Activated CD8-positive, alpha-beta T cell treated with anti-CD3 and anti-CD28 coated beads for 36 hours (primary cell): ENCODE results near the gene ZSWIM4. TPM values are rescaled to one million over a fixed set of nuclear protein-coding genes. Genes with fewer than 3 reads are reported as not detected.

Experiments used
- ATAC-seq: fragments of 200-7000 bp; cut with Tn5 transposase; one replicate; pipeline ENCODE4 v1.10.0; 2021; ENCODE audit warnings: mild to moderate bottlenecking, moderate library complexity
- CTCF ChIA-PET: fragments of 350-600 bp; sonication (Branson Sonifier 250); formaldehyde crosslinking; loops from one replicate; lab custom pipeline; 2021; ENCODE audit warnings: antibody characterized with exemption; lab: Charles Lee
- POLR2A ChIA-PET: fragments of 350-600 bp; sonication (Branson Sonifier 250); formaldehyde crosslinking; loops from one replicate; lab custom pipeline; 2021; ENCODE audit warnings: antibody characterized with exemption; lab: Charles Lee
- DNase-seq: peaks from one replicate; pipeline ENCODE4 v3.0.0-alpha.2; 2020
- H3K27ac Mint-ChIP-seq: one replicate; pipeline ENCODE4 v1.8.0; 2021; ENCODE audit warnings: mild to moderate bottlenecking, mixed read lengths
- H3K27me3 Mint-ChIP-seq: one replicate; pipeline ENCODE4 v1.8.0; 2021; ENCODE audit warnings: mixed read lengths
- H3K36me3 Mint-ChIP-seq: one replicate; pipeline ENCODE4 v1.8.0; 2021; ENCODE audit warnings: low read depth, mixed read lengths
- H3K4me1 Mint-ChIP-seq: one replicate; pipeline ENCODE4 v1.8.0; 2021; ENCODE audit warnings: low read depth, mixed read lengths
- H3K4me3 Mint-ChIP-seq: one replicate; pipeline ENCODE4 v1.8.0; 2021; ENCODE audit warnings: mild to moderate bottlenecking, moderate library complexity, mixed read lengths
- H3K9me3 Mint-ChIP-seq: one replicate; pipeline ENCODE4 v1.8.0; 2021; ENCODE audit warnings: mixed read lengths
- CTCF ChIP-seq: fragments of 200-600 bp; IDR thresholded peaks from one replicate; pipeline ENCODE4 v1.8.0; 2022; ENCODE audit warnings: antibody characterized with exemption, mild to moderate bottlenecking
- intact Hi-C: fragments of 100-400 bp; cut with micrococcal nuclease; formaldehyde crosslinking; loops from one replicate; pipeline ENCODE4 v1.10.0; 2022
- total RNA-seq, 2 experiments: library from RNA; stranded (reverse); gene quantifications; one replicate each; pipeline ENCODE4 v1.2.3, GENCODE V29; 2021

Gene ZSWIM4
- total RNA-seq, 2 experiments from 2014 or later = 6.6 to 6.8 TPM

- ATAC-seq = peak; percentile 88
- peaks cover 11% of the 10 kb centered on the region for H3K27me3 Mint-ChIP-seq
- intact Hi-C loops = no loop called here
- CTCF ChIA-PET = interaction anchor here (0.7 to 1.7 kb wide), 6 partner anchors 10 to 243 kb away, joined by 3 to 6 read pairs (median 4); partner anchors contain the start of gene MISP3
- POLR2A ChIA-PET = interaction anchor here (0.9 to 1.2 kb wide), 2 partner anchors 9 to 93 kb away, joined by 3 read pairs; no protein-coding TSS in a partner anchor
- H3K36me3 Mint-ChIP-seq = no peaks in the 10 kb centered on the region
- peaks cover 17% of the 10 kb centered on the region for H3K4me1 Mint-ChIP-seq
- no peak for TF ChIP-seq CTCF
- peak; percentile 63 for DNase-seq
- H3K4me3 Mint-ChIP-seq = peak overlapping the region; percentile 61
- H3K9me3 Mint-ChIP-seq = no peaks in the 10 kb centered on the region
- peak overlapping the region; percentile 38 for H3K27ac Mint-ChIP-seq
These were observed 77.6 kb downstream of the ZSWIM4 start for GRCh38 chr19:13872695-13873389.

- Mint-ChIP-seq H3K4me1 (peaks cover 12% of the 10 kb centered on the region), H3K36me3 (no peaks in the 10 kb centered on the region), H3K4me3 (no peak overlapping the region), H3K27ac (no peak overlapping the region), H3K27me3 (peaks cover 7% of the 10 kb centered on the region), H3K9me3 (no peaks in the 10 kb centered on the region)
- DNase-seq (no peak), ATAC-seq (no peak)
- CTCF ChIA-PET = interaction anchor here (1.3 kb wide), 1 partner anchor 8 kb away, joined by 3 read pairs; no protein-coding TSS in a partner anchor
- POLR2A ChIA-PET = interaction anchor here (1.2 kb wide), 1 partner anchor 10 kb away, joined by 3 read pairs; no protein-coding TSS in a partner anchor
- no peak for TF ChIP-seq CTCF
- intact Hi-C loops = no loop called here
These were observed 78.7 kb downstream of the ZSWIM4 start for GRCh38 chr19:13873834-13874515.

- no peaks in the 10 kb centered on the region for H3K36me3 Mint-ChIP-seq
- intact Hi-C loops = no loop called here
- DNase-seq (no peak), ATAC-seq (no peak)
- no peak for TF ChIP-seq CTCF
- H3K4me3 Mint-ChIP-seq = no peak overlapping the region
- peaks cover 12% of the 10 kb centered on the region for H3K4me1 Mint-ChIP-seq
- no peaks in the 10 kb centered on the region for H3K9me3 Mint-ChIP-seq
- H3K27ac Mint-ChIP-seq = no peak overlapping the region
- ChIA-PET POLR2A (interaction anchor here (0.6 kb wide), 1 partner anchor 12 kb away, joined by 5 read pairs; no protein-coding TSS in a partner anchor), CTCF (interaction anchor here (0.8 to 3.7 kb wide), 7 partner anchors 13 to 261 kb away, joined by 3 to 12 read pairs (median 3); partner anchors contain the start of gene ASF1B)
- peaks cover 3% of the 10 kb centered on the region for H3K27me3 Mint-ChIP-seq
These were observed 80.6 kb downstream of the ZSWIM4 start for GRCh38 chr19:13875824-13876223.

- CTCF ChIA-PET = interaction anchor here (1.0 to 3.7 kb wide), 2 partner anchors 182 to 260 kb away, joined by 3 to 12 read pairs; partner anchors contain the start of gene ASF1B
- peaks cover 23% of the 10 kb centered on the region for H3K4me1 Mint-ChIP-seq
These were observed 81.6 kb downstream of the ZSWIM4 start, which contains the start of gene NANOS3 for GRCh38 chr19:13876834-13877233. TSS of gene NANOS3 (plus strand) at chr19:13877134. CDS start at chr19:13877249, 115 bp downstream.

More at GRCh38 chr19:13876834-13877233, 81.6 kb downstream of the ZSWIM4 start, which contains the start of gene NANOS3:
- Mint-ChIP-seq H3K9me3 (no peaks in the 10 kb centered on the region), H3K36me3 (no peaks in the 10 kb centered on the region), H3K27me3 (peaks cover 3% of the 10 kb centered on the region), H3K27ac (no peak within 1 kb of the TSS), H3K4me3 (no peak within 1 kb of the TSS)
- POLR2A ChIA-PET = interaction anchor here (0.9 kb wide), 1 partner anchor 10 kb away, joined by 3 read pairs; no protein-coding TSS in a partner anchor
- ATAC-seq (no peak), DNase-seq (no peak)
- intact Hi-C loops = no loop called here
- no peak for TF ChIP-seq CTCF
